ENCODE results near the gene PHACTR3. TPM values are rescaled to one million over a fixed set of nuclear protein-coding genes. Genes with fewer than 3 reads are reported as not detected.

Gene PHACTR3
- total RNA-seq, 1 donor from 2014 or later: 1.4 TPM

- Histone ChIP-seq H3K36me3 (no peaks in the 10 kb centered on the region), H3K4me2 (no peak overlapping the region), H3K9me3 (ENCODE audit: low read depth) (no peaks in the 10 kb centered on the region), H3K4me1 (peaks cover 14% of the 10 kb centered on the region), H3K27ac (no peak overlapping the region), H2AFZ (replicated peaks) (no peak overlapping the region), H3K27me3 (peaks cover 10% of the 10 kb centered on the region), H3F3A (ENCODE audit: low read depth) (peaks cover 5% of the 10 kb centered on the region), H3K79me2 (ENCODE audit: low read depth) (no peaks in the 10 kb centered on the region), H3K4me3 (no peak overlapping the region), H3K9ac (no peak overlapping the region), H4K20me1 (ENCODE audit: low read depth) (no peaks in the 10 kb centered on the region)
- Mint-ChIP-seq H3K27me3 (ENCODE audit: insufficient read depth, low read depth) (peaks cover 11% of the 10 kb centered on the region), H3K4me3 (no peak overlapping the region), H3K4me1 (peaks cover 30% of the 10 kb centered on the region), H3K36me3 (no peaks in the 10 kb centered on the region), H3K9me3 (no peaks in the 10 kb centered on the region), H3K27ac (no peak overlapping the region)
- no peak for DNase-seq (ENCODE audit: low spot score)
- TF ChIP-seq, protein P1, sequence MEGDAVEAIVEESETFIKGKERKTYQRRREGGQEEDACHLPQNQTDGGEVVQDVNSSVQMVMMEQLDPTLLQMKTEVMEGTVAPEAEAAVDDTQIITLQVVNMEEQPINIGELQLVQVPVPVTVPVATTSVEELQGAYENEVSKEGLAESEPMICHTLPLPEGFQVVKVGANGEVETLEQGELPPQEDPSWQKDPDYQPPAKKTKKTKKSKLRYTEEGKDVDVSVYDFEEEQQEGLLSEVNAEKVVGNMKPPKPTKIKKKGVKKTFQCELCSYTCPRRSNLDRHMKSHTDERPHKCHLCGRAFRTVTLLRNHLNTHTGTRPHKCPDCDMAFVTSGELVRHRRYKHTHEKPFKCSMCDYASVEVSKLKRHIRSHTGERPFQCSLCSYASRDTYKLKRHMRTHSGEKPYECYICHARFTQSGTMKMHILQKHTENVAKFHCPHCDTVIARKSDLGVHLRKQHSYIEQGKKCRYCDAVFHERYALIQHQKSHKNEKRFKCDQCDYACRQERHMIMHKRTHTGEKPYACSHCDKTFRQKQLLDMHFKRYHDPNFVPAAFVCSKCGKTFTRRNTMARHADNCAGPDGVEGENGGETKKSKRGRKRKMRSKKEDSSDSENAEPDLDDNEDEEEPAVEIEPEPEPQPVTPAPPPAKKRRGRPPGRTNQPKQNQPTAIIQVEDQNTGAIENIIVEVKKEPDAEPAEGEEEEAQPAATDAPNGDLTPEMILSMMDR (IDR thresholded peaks at IDR 0.05): no peak
- TF ChIP-seq EZH2 (IDR thresholded peaks at IDR 0.05): no peak
- no peak for TF ChIP-seq EZH2phosphoT487 (IDR thresholded peaks at IDR 0.05)
Observed at GRCh38 chr20:59807909-59808728, 203.8 kb downstream of the PHACTR3 start.

DNA sequence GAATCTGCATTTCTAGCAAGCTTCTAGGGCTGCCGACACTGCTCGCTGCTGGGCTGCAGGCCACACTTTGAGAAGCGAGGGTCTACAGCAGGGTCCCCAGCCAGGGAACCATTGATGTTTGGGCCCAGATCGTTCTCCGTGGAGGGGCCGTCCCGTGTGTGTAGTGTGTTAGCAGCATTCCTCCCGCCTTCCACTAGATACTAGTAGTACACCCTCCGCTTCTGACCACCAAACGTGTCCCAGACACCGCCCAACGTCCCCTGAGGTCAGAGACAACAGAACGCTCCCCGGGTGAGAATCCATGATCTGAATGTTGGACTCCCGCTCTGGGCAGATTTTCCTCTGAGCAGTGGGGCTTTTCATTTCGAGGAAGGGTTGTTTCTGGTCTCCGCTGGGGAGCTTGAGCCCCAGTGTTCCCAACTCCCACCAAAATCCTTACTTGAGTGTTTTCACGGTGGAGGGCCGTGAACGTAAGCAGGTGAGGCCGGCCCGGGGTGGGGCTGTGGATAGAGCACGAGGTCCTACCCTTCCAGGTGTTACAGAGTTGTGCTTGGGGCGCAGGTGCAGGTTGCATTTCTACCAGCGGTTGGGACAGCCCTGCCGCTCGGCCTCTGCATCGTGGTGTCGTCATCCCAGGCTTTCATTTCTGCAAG is 204.5 kb downstream of the PHACTR3 start:
- Histone ChIP-seq H3K9me3 (ENCODE audit: low read depth) (no peaks in the 10 kb centered on the region), H3K27ac (no peak overlapping the region), H3K4me2 (no peak overlapping the region), H3K4me3 (no peak overlapping the region), H3K79me2 (ENCODE audit: low read depth) (no peaks in the 10 kb centered on the region), H3K27me3 (peaks cover 2% of the 10 kb centered on the region), H3K4me1 (peaks cover 14% of the 10 kb centered on the region), H3F3A (ENCODE audit: low read depth) (peaks cover 5% of the 10 kb centered on the region), H3K9ac (no peak overlapping the region), H3K36me3 (no peaks in the 10 kb centered on the region), H2AFZ (replicated peaks) (no peak overlapping the region), H4K20me1 (ENCODE audit: low read depth) (no peaks in the 10 kb centered on the region)
- Mint-ChIP-seq H3K36me3 (no peaks in the 10 kb centered on the region), H3K27me3 (ENCODE audit: insufficient read depth, low read depth) (peaks cover 14% of the 10 kb centered on the region), H3K27ac (no peak overlapping the region), H3K4me1 (peaks cover 30% of the 10 kb centered on the region), H3K4me3 (no peak overlapping the region), H3K9me3 (no peaks in the 10 kb centered on the region)
- DNase-seq (ENCODE audit: low spot score): no peak
- TF ChIP-seq EZH2phosphoT487 (IDR thresholded peaks at IDR 0.05) (no peak), EZH2 (IDR thresholded peaks at IDR 0.05) (no peak)
- TF ChIP-seq, protein P1 (IDR thresholded peaks at IDR 0.05): no peak

DNA sequence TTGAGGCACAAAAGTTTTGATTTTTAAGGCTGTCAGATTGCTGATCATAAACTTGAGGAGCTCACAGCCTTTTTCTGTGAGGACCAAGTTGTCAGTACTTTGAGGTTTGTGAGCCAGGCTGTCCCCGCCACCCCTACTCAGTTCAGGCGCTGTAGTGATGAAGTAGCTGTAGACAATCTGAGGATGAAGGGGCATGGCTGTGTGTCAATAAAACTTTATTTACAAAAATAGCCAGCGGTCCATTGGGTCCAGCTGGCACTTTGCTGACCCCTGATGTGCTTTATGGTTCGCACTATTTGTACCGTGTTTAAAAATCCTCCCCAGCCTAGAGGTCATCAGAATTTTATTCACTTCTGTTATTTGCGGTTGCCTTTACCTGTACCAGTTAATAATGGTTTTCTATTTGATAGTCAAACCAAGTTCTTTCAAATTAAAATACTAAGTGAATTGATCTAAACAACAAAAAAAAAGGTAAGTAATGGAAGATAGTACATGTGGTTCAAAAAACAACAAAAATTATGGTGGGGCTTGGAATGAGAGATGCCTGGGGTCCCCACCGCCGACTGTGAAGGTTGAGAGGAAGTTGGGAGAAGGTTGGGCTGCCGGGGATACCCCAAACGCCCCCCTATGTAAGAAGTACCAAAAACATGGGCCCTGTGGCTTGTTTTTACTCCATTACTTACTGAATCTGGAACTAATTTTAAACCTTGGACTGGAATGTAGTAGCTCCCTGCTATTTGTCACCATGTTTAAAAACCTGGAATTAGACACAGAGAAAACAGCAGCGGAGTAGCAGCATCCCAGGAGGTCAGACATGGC is 205.5 kb downstream of the PHACTR3 start:
- Histone ChIP-seq H3K79me2 (ENCODE audit: low read depth) (no peaks in the 10 kb centered on the region), H2AFZ (replicated peaks) (peak overlapping the region; percentile 81), H3F3A (ENCODE audit: low read depth) (peaks cover 5% of the 10 kb centered on the region), H3K9ac (no peak overlapping the region), H3K27me3 (no peaks in the 10 kb centered on the region), H4K20me1 (ENCODE audit: low read depth) (no peaks in the 10 kb centered on the region), H3K9me3 (ENCODE audit: low read depth) (no peaks in the 10 kb centered on the region), H3K36me3 (no peaks in the 10 kb centered on the region), H3K27ac (no peak overlapping the region), H3K4me3 (no peak overlapping the region), H3K4me1 (peaks cover 14% of the 10 kb centered on the region), H3K4me2 (peak overlapping the region; percentile 43)
- Mint-ChIP-seq H3K27ac (no peak overlapping the region), H3K27me3 (ENCODE audit: insufficient read depth, low read depth) (peaks cover 14% of the 10 kb centered on the region), H3K4me1 (peaks cover 28% of the 10 kb centered on the region), H3K36me3 (no peaks in the 10 kb centered on the region), H3K4me3 (no peak overlapping the region), H3K9me3 (no peaks in the 10 kb centered on the region)
- TF ChIP-seq EZH2phosphoT487 (IDR thresholded peaks at IDR 0.05) (no peak), EZH2 (IDR thresholded peaks at IDR 0.05) (no peak)
- TF ChIP-seq, protein P1 (IDR thresholded peaks at IDR 0.05): no peak
- no peak for DNase-seq (ENCODE audit: low spot score)

All from neural progenitor cell (in vitro differentiated cells).